Spleen (tissue), 11 donors: ENCODE results near the gene NMNAT1. TPM values are rescaled to one million over a fixed set of nuclear protein-coding genes. Genes with fewer than 3 reads are reported as not detected.

Experiments
- DNase-seq: peaks from one replicate; pipeline ENCODE4 v3.0.0-alpha.2; 2020
- H3K27ac ChIP-seq, 8 donors: fragments of 200-600 bp; sonication (generic) in 7 of 8; 1 replicate in 4 of 8; 2 replicates in 4 of 8; pipeline versions ENCODE4 v1.5.0 to v1.8.0; 2016 to 2021; ENCODE audit warnings: inconsistent platforms in 4 of 8, mild to moderate bottlenecking in 4 of 8, moderate library complexity in 1 of 8
- H3K27me3 ChIP-seq, 7 donors: fragments of 200-600 bp; sonication (generic) in 6 of 7; replicated peaks in 1 of 7; 1 replicate in 4 of 7; 2 replicates in 3 of 7; pipeline versions ENCODE4 v1.5.0 to v1.8.0; 2016 to 2021; ENCODE audit warnings: inconsistent platforms in 3 of 7, mild to moderate bottlenecking in 1 of 7
- H3K36me3 ChIP-seq, 6 donors: fragments of 200-600 bp; sonication (generic) in 5 of 6; 1 replicate in 4 of 6; 2 replicates in 2 of 6; pipeline versions ENCODE4 v1.5.0 to v1.8.0; 2016 to 2021; ENCODE audit warnings: inconsistent platforms in 2 of 6
- H3K4me1 ChIP-seq, 6 donors: fragments of 200-600 bp; sonication (generic) in 5 of 6; 1 replicate in 3 of 6; 2 replicates in 3 of 6; pipeline versions ENCODE4 v1.5.0 to v1.8.0; 2016 to 2021; ENCODE audit warnings: inconsistent platforms in 3 of 6
- H3K4me3 ChIP-seq, 8 donors: fragments of 200-600 bp; sonication (generic) in 7 of 8; 1 replicate in 4 of 8; 2 replicates in 4 of 8; pipeline versions ENCODE4 v1.5.0 to v1.8.0; 2016 to 2021; ENCODE audit warnings: inconsistent platforms in 4 of 8, mild to moderate bottlenecking in 4 of 8, moderate library complexity in 2 of 8
- H3K9me3 ChIP-seq, 8 donors: fragments of 200-600 bp; sonication (generic) in 7 of 8; 1 replicate in 4 of 8; 2 replicates in 4 of 8; pipeline versions ENCODE4 v1.5.0 to v1.8.0; 2016 to 2021; ENCODE audit warnings: inconsistent platforms in 4 of 8
- POLR2A ChIP-seq, 3 donors: fragments of 450-650 bp; IDR thresholded peaks; one replicate each; pipeline ENCODE4 v1.5.1; 2017; ENCODE audit warnings: antibody characterized with exemption in 3 of 3, mild to moderate bottlenecking in 1 of 3
- POLR2AphosphoS5 ChIP-seq, 3 donors: sonication (generic); formaldehyde crosslinking; IDR thresholded peaks; one replicate each; pipeline ENCODE4 v1.5.1; 2017; ENCODE audit warnings: antibody characterized with exemption in 3 of 3
- WGBS, 5 donors: extraction: QIAGEN DNeasy Blood & Tissue Kit in 3 of 5; methylation state at CpG; one replicate each; pipeline versions ENCODE4 v1.1.5 to v1.1.7; 2013 to 2018; 5-methylcytosine and 5-hydroxymethylcytosine counted together
- intact Hi-C: fragments of 100-400 bp; cut with DNase I; formaldehyde crosslinking; loops from one replicate; pipeline ENCODE4 v1.15.0; 2023; ENCODE audit warnings: low total_unique reads
- polyA plus RNA-seq, 3 donors: library from polyadenylated mRNA; stranded (reverse); fragments of 200-250 nt; gene quantifications; one replicate each; pipeline ENCODE4 v1.2.1, GENCODE V29; 2013
- total RNA-seq, 7 donors: library from RNA; depleted of rRNA in 3 of 7; stranded (reverse); fragments of >200 nt in 3 of 7; fragmentation: NEBNext Ultra II Directional in 4 of 7; extraction: Animal tissue kit (Norgen Biotek cat#: 25700) in 4 of 7; gene quantifications; one replicate each; pipeline versions ENCODE4 v1.1.0 to v1.2.1, GENCODE V29; 2016 to 2021
- TF ChIP-seq, protein P1 (sequence below), 11 experiments: fragments of 200-600 bp in 7 of 11; fragments of 450-650 bp in 4 of 11; sonication (generic) in 4 of 11; IDR thresholded peaks in 8 of 11; conservative IDR thresholded peaks in 3 of 11; 1 replicate in 7 of 11; 2 replicates in 4 of 11; pipeline versions ENCODE4 v1.4.0 to v1.8.0; 2016 to 2021; ENCODE audit warnings: antibody characterized with exemption in 11 of 11, inconsistent platforms in 4 of 11, mild to moderate bottlenecking in 1 of 11
- donor health status: healthy with polysubstance abuse.
- donor health status: DM: no; HTN: no; CAD: no; lungs with moderate emphysema.
- donor health status: DM: no; HTN: no; CAD: no.
- donor health status: Bipolar disorder and iron deficiency.
- donor health status: healthy.
- donor health status: DM: no; HTN: no; CAD: no.
- donor health status: DM: yes; HTN: yes; CAD: no.

NMNAT1 gene
- total and polyA plus RNA-seq, 10 donors: 2.8 to 13.0 (median 8.1) TPM

GRCh38 chr1:9901148-9902059, 41.9 kb upstream of the NMNAT1 start:
- Histone ChIP-seq H3K4me3 (peak overlapping the region in 1 of 8 donors; percentile 55), H3K27ac (peak overlapping the region in 5 of 8 donors; percentile 49 to 80 (median 70)), H3K9me3 (no peaks in the 10 kb centered on the region), H3K4me1 (peaks cover 0 to 36% (median 22%) of the 10 kb centered on the region in 6 donors), H3K36me3 (no peaks in the 10 kb centered on the region), H3K27me3 (no peaks in the 10 kb centered on the region)
- DNase-seq: no peak
- intact Hi-C loops: no loop called here
- WGBS, 5 donors: 75 to 90% (median 84%) methylated on average over 5 to 9 of the region's 9 CpGs
- TF ChIP-seq POLR2AphosphoS5 (IDR thresholded peaks at IDR 0.05): no peak
- no peak for TF ChIP-seq POLR2A (IDR thresholded peaks at IDR 0.05)
- TF ChIP-seq, protein P1, sequence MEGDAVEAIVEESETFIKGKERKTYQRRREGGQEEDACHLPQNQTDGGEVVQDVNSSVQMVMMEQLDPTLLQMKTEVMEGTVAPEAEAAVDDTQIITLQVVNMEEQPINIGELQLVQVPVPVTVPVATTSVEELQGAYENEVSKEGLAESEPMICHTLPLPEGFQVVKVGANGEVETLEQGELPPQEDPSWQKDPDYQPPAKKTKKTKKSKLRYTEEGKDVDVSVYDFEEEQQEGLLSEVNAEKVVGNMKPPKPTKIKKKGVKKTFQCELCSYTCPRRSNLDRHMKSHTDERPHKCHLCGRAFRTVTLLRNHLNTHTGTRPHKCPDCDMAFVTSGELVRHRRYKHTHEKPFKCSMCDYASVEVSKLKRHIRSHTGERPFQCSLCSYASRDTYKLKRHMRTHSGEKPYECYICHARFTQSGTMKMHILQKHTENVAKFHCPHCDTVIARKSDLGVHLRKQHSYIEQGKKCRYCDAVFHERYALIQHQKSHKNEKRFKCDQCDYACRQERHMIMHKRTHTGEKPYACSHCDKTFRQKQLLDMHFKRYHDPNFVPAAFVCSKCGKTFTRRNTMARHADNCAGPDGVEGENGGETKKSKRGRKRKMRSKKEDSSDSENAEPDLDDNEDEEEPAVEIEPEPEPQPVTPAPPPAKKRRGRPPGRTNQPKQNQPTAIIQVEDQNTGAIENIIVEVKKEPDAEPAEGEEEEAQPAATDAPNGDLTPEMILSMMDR (IDR thresholded peaks at IDR 0.05 in 8 of 11, conservative IDR thresholded peaks at IDR 0.05 in 3 of 11): no peak

DNA sequence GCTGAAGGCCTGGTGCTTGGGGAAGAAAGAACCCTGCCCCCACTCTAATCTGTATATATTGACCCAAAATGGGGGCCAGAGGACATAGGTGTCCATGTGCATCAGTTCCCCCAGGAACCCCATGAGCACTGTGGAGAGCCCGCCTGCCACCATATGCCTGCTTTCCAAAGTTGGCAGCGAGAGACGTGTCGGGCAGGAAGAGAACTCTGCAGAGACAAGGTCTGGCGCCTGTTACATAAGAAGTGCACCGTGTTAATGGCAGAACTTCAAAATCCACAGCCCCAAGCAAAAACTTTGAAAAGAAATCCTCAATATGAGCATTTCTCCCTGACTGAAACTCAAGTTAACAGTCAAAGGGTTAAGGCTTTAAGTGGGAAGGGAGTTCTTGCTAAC, 41.2 kb upstream of the NMNAT1 start:
- WGBS, 5 donors: 42 to 73% (median 54%) methylated on average over 5 to 6 of the region's 6 CpGs
- H3K4me1 ChIP-seq: peaks cover 0 to 36% (median 22%) of the 10 kb centered on the region in 6 donors
- DNase-seq: no peak
- TF ChIP-seq, protein P1 (IDR thresholded peaks at IDR 0.05 in 8 of 11, conservative IDR thresholded peaks at IDR 0.05 in 3 of 11): no peak
- TF ChIP-seq POLR2A (IDR thresholded peaks at IDR 0.05) (no peak), POLR2AphosphoS5 (IDR thresholded peaks at IDR 0.05) (no peak)
- no peaks in the 10 kb centered on the region for H3K36me3 ChIP-seq
- intact Hi-C loops: no loop called here
- no peaks in the 10 kb centered on the region for H3K27me3 ChIP-seq
- no peaks in the 10 kb centered on the region for H3K9me3 ChIP-seq
- H3K4me3 ChIP-seq: no peak overlapping the region
- peak overlapping the region in 2 of 8 donors; percentile 7 to 80 for H3K27ac ChIP-seq

DNA sequence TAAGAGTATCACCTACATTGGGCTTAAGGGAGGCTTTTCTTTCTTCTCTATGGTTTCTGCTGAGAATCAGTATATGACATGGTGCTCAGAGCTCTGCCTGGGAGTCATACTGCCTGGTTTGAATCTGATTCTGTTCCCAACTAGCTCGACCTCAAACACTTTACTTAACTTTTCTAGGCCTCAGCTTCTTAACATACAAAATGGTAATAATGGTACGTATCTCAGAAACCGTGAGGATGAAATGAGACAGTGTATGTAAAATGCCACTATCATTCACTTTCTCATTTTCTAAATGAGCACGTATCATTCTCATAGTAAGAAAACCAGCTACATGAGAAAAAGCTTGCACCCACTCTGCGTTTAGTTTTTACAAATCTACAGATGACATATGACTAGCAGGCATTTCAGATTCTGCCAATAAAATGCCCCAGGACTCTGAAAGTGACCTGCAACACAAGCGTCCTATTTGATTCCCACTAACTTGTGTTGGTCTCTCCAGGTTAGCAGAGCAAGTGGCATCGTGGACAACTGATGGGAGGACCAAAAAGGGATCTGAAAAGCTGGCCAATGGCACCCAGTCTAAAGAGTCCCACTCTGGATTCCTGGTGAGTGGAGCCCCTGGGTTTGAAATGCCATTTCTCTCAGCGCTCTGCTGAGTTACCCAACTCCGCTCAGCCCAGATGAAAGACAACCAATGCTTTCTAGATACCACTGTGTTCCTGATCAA, 39.3 kb upstream of the NMNAT1 start:
- H3K4me1 ChIP-seq: peaks cover 4 to 53% (median 28%) of the 10 kb centered on the region in 6 donors
- no peaks in the 10 kb centered on the region for H3K36me3 ChIP-seq
- H3K9me3 ChIP-seq: no peaks in the 10 kb centered on the region
- intact Hi-C loops: no loop called here
- H3K27ac ChIP-seq: no peak overlapping the region
- no peak for DNase-seq
- TF ChIP-seq, protein P1 (IDR thresholded peaks at IDR 0.05 in 8 of 11, conservative IDR thresholded peaks at IDR 0.05 in 3 of 11): no peak
- no peak for TF ChIP-seq POLR2AphosphoS5 (IDR thresholded peaks at IDR 0.05)
- no peak for TF ChIP-seq POLR2A (IDR thresholded peaks at IDR 0.05)
- 72 to 88% (median 82%) methylated on average over 9 of the region's 9 CpGs for WGBS, 5 donors
- no peaks in the 10 kb centered on the region for H3K27me3 ChIP-seq
- no peak overlapping the region for H3K4me3 ChIP-seq

DNA sequence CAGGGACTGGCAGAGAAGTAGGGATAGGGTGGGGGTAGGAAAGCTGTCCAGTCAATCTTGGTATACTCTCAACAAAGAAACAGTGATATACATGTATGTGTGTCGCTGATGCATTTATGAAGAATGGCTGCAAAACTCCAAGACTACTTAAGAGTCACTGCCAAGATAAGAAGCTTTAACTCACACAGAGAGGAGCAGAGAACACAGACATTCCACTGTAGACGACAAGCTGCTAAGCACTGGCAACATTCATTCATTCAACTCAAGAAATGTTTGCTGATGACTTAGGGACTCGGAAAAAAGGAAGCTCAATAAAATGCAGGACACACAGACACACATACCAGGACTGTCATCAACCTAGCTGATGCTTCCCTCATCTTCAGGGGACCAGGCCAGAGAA, 38.7 kb upstream of the NMNAT1 start:
- intact Hi-C loops: no loop called here
- TF ChIP-seq, protein P1 (IDR thresholded peaks at IDR 0.05 in 8 of 11, conservative IDR thresholded peaks at IDR 0.05 in 3 of 11): no peak
- TF ChIP-seq POLR2A (IDR thresholded peaks at IDR 0.05) (no peak), POLR2AphosphoS5 (IDR thresholded peaks at IDR 0.05) (no peak)
- WGBS, 5 donors: 78 to 85% (median 83%) methylated on average over 3 of the region's 3 CpGs

More for the DNA sequence above, 38.7 kb upstream of the NMNAT1 start:
- no peak for DNase-seq
- Histone ChIP-seq H3K27me3 (no peaks in the 10 kb centered on the region), H3K4me1 (peaks cover 9 to 56% (median 34%) of the 10 kb centered on the region in 6 donors), H3K9me3 (no peaks in the 10 kb centered on the region), H3K4me3 (no peak overlapping the region), H3K36me3 (no peaks in the 10 kb centered on the region), H3K27ac (no peak overlapping the region)
